Esophagus muscularis mucosa (tissue), 3 donors: ENCODE data around the gene BAG5.

Experiments
- POLR2A ChIP-seq: fragments of 450-650 bp; IDR thresholded peaks from one replicate; pipeline ENCODE4 v1.6.1; 2017; ENCODE audit warnings: antibody characterized with exemption, moderate library complexity, mild to moderate bottlenecking, low read depth
- POLR2AphosphoS5 ChIP-seq, 2 donors: sonication (generic); formaldehyde crosslinking; IDR thresholded peaks; one replicate each; pipeline ENCODE4 v1.6.1; 2017; ENCODE audit warnings: antibody characterized with exemption in 2 of 2
- TF ChIP-seq, protein P1 (sequence below), 3 experiments: fragments of 200-600 bp in 2 of 3; fragments of 450-650 bp in 1 of 3; sonication (generic) in 2 of 3; IDR thresholded peaks; one replicate each; pipeline ENCODE4 v1.5.1; 2017 to 2019; ENCODE audit warnings: antibody characterized with exemption in 3 of 3, mild to moderate bottlenecking in 2 of 3, moderate library complexity in 1 of 3

- no peak for TF ChIP-seq POLR2AphosphoS5 (IDR thresholded peaks at IDR 0.05)
- TF ChIP-seq, protein P1, sequence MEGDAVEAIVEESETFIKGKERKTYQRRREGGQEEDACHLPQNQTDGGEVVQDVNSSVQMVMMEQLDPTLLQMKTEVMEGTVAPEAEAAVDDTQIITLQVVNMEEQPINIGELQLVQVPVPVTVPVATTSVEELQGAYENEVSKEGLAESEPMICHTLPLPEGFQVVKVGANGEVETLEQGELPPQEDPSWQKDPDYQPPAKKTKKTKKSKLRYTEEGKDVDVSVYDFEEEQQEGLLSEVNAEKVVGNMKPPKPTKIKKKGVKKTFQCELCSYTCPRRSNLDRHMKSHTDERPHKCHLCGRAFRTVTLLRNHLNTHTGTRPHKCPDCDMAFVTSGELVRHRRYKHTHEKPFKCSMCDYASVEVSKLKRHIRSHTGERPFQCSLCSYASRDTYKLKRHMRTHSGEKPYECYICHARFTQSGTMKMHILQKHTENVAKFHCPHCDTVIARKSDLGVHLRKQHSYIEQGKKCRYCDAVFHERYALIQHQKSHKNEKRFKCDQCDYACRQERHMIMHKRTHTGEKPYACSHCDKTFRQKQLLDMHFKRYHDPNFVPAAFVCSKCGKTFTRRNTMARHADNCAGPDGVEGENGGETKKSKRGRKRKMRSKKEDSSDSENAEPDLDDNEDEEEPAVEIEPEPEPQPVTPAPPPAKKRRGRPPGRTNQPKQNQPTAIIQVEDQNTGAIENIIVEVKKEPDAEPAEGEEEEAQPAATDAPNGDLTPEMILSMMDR (IDR thresholded peaks at IDR 0.05), result no peak
- no peak for TF ChIP-seq POLR2A
These were observed 38.2 kb downstream of the BAG5 start for GRCh38 chr14:103524002-103524935.
